BLaER1 (cell line): Measurements from ENCODE around the gene SLFN12L.

Experiments
- H3K27ac ChIP-seq: shearing (Covaris generic); formaldehyde crosslinking; 2 replicates; pipeline ENCODE4 v1.8.1; 2022
- H3K27me3 ChIP-seq: shearing (Covaris generic); formaldehyde crosslinking; 2 replicates; pipeline ENCODE4 v1.8.1; 2022
- H3K36me3 ChIP-seq: shearing (Covaris generic); formaldehyde crosslinking; 2 replicates; pipeline ENCODE4 v1.8.1; 2022
- H3K4me1 ChIP-seq: shearing (Covaris generic); formaldehyde crosslinking; 2 replicates; pipeline ENCODE4 v1.8.1; 2022
- H3K4me2 ChIP-seq: shearing (Covaris generic); formaldehyde crosslinking; 2 replicates; pipeline ENCODE4 v1.8.1; 2022
- H3K4me3 ChIP-seq: shearing (Covaris generic); formaldehyde crosslinking; 2 replicates; pipeline ENCODE4 v1.8.1; 2022
- H3K9ac ChIP-seq: shearing (Covaris generic); formaldehyde crosslinking; 2 replicates; pipeline ENCODE4 v1.8.1; 2022
- H3K9me3 ChIP-seq: shearing (Covaris generic); formaldehyde crosslinking; 2 replicates; pipeline ENCODE4 v1.8.1; 2022
- H4K20me1 ChIP-seq: shearing (Covaris generic); formaldehyde crosslinking; 2 replicates; pipeline ENCODE4 v1.8.1; 2022
- Cebpa-rat ChIP-seq: shearing (Covaris generic); IDR thresholded peaks from 2 replicates; pipeline ENCODE4 v1.8.1; 2022

SLFN12L gene

GRCh38 chr17:35438433-35438832, 99.0 kb downstream of the SLFN12L start:
- peaks cover 10% of the 10 kb centered on the region; the same call in 1 of the 2 replicates for H3K9me3 ChIP-seq
- no peaks in the 10 kb centered on the region for H3K36me3 ChIP-seq
- no peak overlapping the region for H3K27ac ChIP-seq
- H3K9ac ChIP-seq, result no peak overlapping the region
- no peak overlapping the region for H3K4me2 ChIP-seq
- H4K20me1 ChIP-seq, result no peaks in the 10 kb centered on the region
- no peaks in the 10 kb centered on the region for H3K4me1 ChIP-seq
- no peak overlapping the region for H3K4me3 ChIP-seq
- no peak for TF ChIP-seq Cebpa-rat
- H3K27me3 ChIP-seq, result no peaks in the 10 kb centered on the region

GRCh38 chr17:35433075-35433894, 104.2 kb downstream of the SLFN12L start:
- Histone ChIP-seq H3K9me3 (peaks cover 31% of the 10 kb centered on the region), H4K20me1 (no peaks in the 10 kb centered on the region), H3K9ac (peak overlapping the region; percentile 28; the same call in 1 of the 2 replicates), H3K27me3 (peaks cover 17% of the 10 kb centered on the region; the same call in 1 of the 2 replicates), H3K4me1 (peaks cover 10% of the 10 kb centered on the region), H3K4me3 (peak overlapping the region; percentile 34), H3K4me2 (peak overlapping the region; percentile 62), H3K27ac (no peak overlapping the region), H3K36me3 (no peaks in the 10 kb centered on the region)
- no peak for TF ChIP-seq Cebpa-rat

- TF ChIP-seq Cebpa-rat, result no peak
- Histone ChIP-seq H3K27ac (no peak within 1 kb of the TSS), H3K4me3 (peak within 1 kb of the TSS; percentile 34), H3K9ac (peak within 1 kb of the TSS; percentile 28; the same call in 1 of the 2 replicates), H3K36me3 (no peaks in the 10 kb centered on the region), H3K4me1 (peaks cover 10% of the 10 kb centered on the region), H3K27me3 (peaks cover 17% of the 10 kb centered on the region; the same call in 1 of the 2 replicates), H3K9me3 (peaks cover 31% of the 10 kb centered on the region), H3K4me2 (peak within 1 kb of the TSS; percentile 62), H4K20me1 (no peaks in the 10 kb centered on the region)
These were observed 105.1 kb downstream of the SLFN12L start, which contains the start of gene SLFN12 for GRCh38 chr17:35432176-35433074. TSS of gene SLFN12 (minus strand) at chr17:35432500. CDS start at chr17:35423028, 9,472 bp downstream.

GRCh38 chr17:35429702-35430101, 107.8 kb downstream of the SLFN12L start:
- peaks cover 30% of the 10 kb centered on the region for H3K9me3 ChIP-seq
- H3K27me3 ChIP-seq, result peaks cover 17% of the 10 kb centered on the region; the same call in 1 of the 2 replicates
- no peak overlapping the region for H3K27ac ChIP-seq
- no peaks in the 10 kb centered on the region for H4K20me1 ChIP-seq
- no peak overlapping the region for H3K4me2 ChIP-seq
- TF ChIP-seq Cebpa-rat, result no peak
- H3K4me1 ChIP-seq, result peaks cover 10% of the 10 kb centered on the region
- H3K9ac ChIP-seq, result no peak overlapping the region
- H3K36me3 ChIP-seq, result no peaks in the 10 kb centered on the region
- H3K4me3 ChIP-seq, result no peak overlapping the region

- TF ChIP-seq Cebpa-rat, result no peak
- peaks cover 15% of the 10 kb centered on the region; the same call in 1 of the 2 replicates for H3K27me3 ChIP-seq
These were observed 109.2 kb downstream of the SLFN12L start for GRCh38 chr17:35428229-35428628.

GRCh38 chr17:35423761-35424160, 113.7 kb downstream of the SLFN12L start:
- Histone ChIP-seq H3K9me3 (no peaks in the 10 kb centered on the region), H3K27ac (no peak overlapping the region), H3K4me3 (no peak overlapping the region), H4K20me1 (no peaks in the 10 kb centered on the region), H3K4me2 (no peak overlapping the region), H3K36me3 (no peaks in the 10 kb centered on the region), H3K27me3 (no peaks in the 10 kb centered on the region), H3K4me1 (no peaks in the 10 kb centered on the region), H3K9ac (no peak overlapping the region)
- no peak for TF ChIP-seq Cebpa-rat

More at GRCh38 chr17:35428229-35428628, 109.2 kb downstream of the SLFN12L start:
- Histone ChIP-seq H3K9me3 (peaks cover 19% of the 10 kb centered on the region), H3K4me2 (no peak overlapping the region), H3K4me1 (peaks cover 8% of the 10 kb centered on the region), H3K27ac (no peak overlapping the region), H4K20me1 (no peaks in the 10 kb centered on the region), H3K4me3 (no peak overlapping the region), H3K9ac (no peak overlapping the region), H3K36me3 (no peaks in the 10 kb centered on the region)
